GM12865 (cell line): Measurements from ENCODE around the gene BAIAP3.

ENCODE experiments used
- DNase-seq: peaks from one replicate; pipeline ENCODE4 v3.0.0; 2010; ENCODE audit warnings: low read depth
- H3K4me3 ChIP-seq: 2 replicates; pipeline ENCODE4 v1.5.1; 2011; ENCODE audit warnings: mild to moderate bottlenecking, low read depth, low read length, control low read depth
- CTCF ChIP-seq: IDR thresholded peaks from 2 replicates; pipeline ENCODE4 v1.5.1; 2011; ENCODE audit warnings: low read length, control low read depth, low read depth, inconsistent platforms; ENCODE audit not compliant: insufficient read depth; ENCODE audit errors: missing control alignments

Gene BAIAP3

GRCh38 chr16:1351215-1351581 is 17.8 kb downstream of the BAIAP3 start:
- no peak for DNase-seq
- no peak for TF ChIP-seq CTCF
- peak overlapping the region; percentile 66 for H3K4me3 ChIP-seq

GRCh38 chr16:1351582-1352362 is 18.3 kb downstream of the BAIAP3 start, which contains the start of the genes GNPTG and TSR3:
Gene GNPTG (plus strand): TSS chr16:1351931. CDS start chr16:1351966, 35 bp downstream.
Gene TSR3 (minus strand): TSS chr16:1351878. CDS start chr16:1351804, 74 bp downstream.
- peak within 1 kb of the TSS; percentile 87 for H3K4me3 ChIP-seq
- peak; percentile 98 for DNase-seq
- no peak for TF ChIP-seq CTCF

GRCh38 chr16:1354815-1355540 is 21.5 kb downstream of the BAIAP3 start:
- TF ChIP-seq CTCF, result no peak
- no peak overlapping the region for H3K4me3 ChIP-seq
- no peak for DNase-seq

GRCh38 chr16:1355591-1355990 is 22.1 kb downstream of the BAIAP3 start:
- TF ChIP-seq CTCF, result no peak
- no peak for DNase-seq
- no peak overlapping the region for H3K4me3 ChIP-seq

GRCh38 chr16:1356061-1356900 is 22.8 kb downstream of the BAIAP3 start:
- no peak for DNase-seq
- no peak overlapping the region for H3K4me3 ChIP-seq
- TF ChIP-seq CTCF, result no peak

GRCh38 chr16:1357906-1358566 is 24.6 kb downstream of the BAIAP3 start:
- DNase-seq, result no peak
- no peak for TF ChIP-seq CTCF
- no peak overlapping the region for H3K4me3 ChIP-seq
